LNCaP clone FGC (cell line): Measurements from ENCODE around the gene RHOXF1.
"Not testable (repeated sequence)": the region's sequence is repeated elsewhere in the genome, so short reads cannot be mapped to it uniquely, and the experiment has no call there.

Experiments
- DNase-seq: peaks from one replicate; pipeline ENCODE4 v3.0.0-alpha.2; 2011; ENCODE audit warnings: low read depth
- H3K4me3 ChIP-seq: 2 replicates; pipeline ENCODE4 v1.5.1; 2011; ENCODE audit warnings: mild to moderate bottlenecking, low read depth, low read length, control low read depth
- CTCF ChIP-seq: IDR thresholded peaks from 2 replicates; pipeline ENCODE4 v1.5.1; 2012; ENCODE audit warnings: mild to moderate bottlenecking; ENCODE audit not compliant: control insufficient read depth, insufficient read depth; ENCODE audit errors: extremely low read depth

RHOXF1 gene

DNA sequence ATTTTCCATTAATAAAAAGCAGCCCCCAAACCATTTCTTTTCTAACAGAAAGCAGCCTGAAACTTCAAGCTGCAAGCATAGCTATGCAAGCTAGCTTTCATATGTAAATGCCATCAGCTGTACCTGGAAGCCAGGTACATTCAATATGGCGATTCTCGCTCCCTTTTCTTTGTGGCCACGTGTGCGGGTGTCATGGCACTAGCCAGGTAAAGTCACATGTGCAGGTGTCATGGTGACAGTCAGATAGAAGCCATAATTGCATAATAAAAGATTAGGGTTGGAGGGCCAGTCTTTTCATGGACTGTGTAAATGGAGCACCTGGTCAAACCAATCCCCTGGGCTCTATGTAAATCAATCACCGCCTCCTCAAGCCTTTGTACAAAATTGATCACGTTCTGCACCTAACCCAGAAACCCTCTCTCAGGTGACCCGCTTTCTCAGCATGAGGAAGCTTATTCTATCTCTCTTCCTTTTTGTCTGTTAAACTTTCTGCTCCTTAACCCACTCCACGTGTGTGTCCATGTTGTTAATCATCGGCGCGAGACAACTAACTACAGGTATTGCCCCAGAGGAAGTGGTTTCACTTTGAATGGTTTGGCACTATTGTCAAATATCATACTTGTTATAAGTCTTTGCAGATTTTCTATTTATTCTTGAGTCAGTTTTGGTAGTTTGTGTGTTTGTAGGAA is 24.7 kb upstream of the RHOXF1 start:
- TF ChIP-seq CTCF: no peak
- H3K4me3 ChIP-seq: no peak overlapping the region
- no peak for DNase-seq

DNA sequence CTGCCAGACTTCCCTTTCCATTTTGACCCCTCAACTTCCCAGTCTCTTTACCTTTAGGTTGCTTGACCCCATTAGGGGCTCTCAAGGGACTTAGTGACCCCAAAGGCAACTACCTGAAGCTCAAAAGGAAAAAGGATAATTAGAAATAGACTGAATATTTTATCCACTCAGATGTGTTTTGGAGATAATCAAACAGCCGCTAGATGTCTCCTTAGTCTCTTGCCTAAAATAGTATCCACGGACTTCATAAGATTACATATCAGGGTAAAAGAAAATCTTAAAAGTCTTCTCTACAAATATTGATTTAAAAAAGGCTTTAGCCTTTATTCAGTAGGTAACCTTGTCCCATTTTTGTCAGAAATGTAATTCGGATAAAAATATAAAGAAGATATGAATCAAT is 21.7 kb upstream of the RHOXF1 start:
- no peak overlapping the region for H3K4me3 ChIP-seq
- no peak for TF ChIP-seq CTCF
- no peak for DNase-seq

DNA sequence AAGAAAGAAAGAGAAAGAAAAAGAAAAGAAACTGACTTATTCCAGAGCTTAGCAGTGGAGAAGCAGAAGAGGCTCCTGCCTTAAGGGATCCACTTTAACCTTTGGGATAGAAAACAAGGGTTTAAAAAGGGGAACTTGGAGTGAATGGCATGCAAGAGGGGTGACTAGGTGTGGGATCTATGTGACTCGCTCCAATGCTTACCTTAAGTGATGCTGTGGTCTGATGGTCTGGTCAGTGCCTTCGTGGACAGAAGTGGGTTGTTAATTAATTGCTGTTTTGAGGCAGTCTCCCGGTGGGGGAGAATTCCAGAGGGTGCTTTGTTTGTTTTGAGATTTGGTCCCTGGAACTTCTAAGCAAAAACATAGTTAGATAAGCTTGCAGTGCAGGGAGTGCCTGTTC is 21.1 kb upstream of the RHOXF1 start:
- no peak for DNase-seq
- H3K4me3 ChIP-seq: no peak overlapping the region
- no peak for TF ChIP-seq CTCF

DNA sequence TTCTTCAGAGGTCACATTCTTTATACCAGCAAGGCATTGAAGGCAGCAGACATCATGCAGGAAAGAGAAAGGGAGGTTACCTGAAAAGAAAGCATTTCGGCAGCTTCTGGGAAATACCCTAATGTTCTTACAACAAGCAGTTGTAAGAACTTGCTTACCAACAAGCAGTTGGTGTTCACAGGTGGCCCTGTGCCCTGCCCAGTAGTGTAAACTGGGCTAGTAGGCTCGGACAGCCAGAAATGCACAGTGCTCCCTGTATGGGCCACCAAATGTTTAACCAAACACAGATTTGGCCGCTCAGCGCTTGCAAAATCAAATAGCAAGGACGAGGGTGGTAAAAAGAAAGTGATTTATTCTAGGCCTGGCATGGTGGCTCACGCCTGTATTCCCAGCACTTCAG is 20.4 kb upstream of the RHOXF1 start:
- TF ChIP-seq CTCF: no peak
- H3K4me3 ChIP-seq: no peak overlapping the region
- no peak for DNase-seq

DNA sequence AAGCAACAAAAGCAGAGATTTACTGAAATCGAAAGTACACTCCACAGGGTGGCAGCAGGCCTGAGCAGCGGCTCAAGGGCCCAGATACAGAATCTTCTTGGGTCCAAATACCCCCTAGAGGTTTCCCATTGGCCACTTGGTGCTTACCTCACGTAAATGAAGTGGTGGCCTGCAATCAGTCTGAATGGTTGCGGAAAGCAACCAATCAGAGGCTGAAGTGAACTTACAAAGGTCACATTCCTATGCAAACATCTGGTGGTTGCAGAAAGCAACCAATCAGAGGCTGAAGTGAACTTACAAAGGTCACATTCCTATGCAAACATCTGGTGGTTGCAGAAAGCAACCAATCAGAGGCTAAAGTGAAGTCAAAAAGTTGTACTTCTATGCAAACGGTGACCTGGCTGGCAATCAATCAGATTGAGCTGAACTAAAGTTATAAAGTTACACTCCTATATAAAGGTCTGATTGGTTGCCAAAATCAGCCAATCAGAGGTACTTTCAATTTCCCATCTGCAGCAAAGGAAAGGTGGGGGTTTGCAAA is 12.7 kb upstream of the RHOXF1 start:
- not testable (repeated sequence) for DNase-seq, H3K4me3 ChIP-seq

DNA sequence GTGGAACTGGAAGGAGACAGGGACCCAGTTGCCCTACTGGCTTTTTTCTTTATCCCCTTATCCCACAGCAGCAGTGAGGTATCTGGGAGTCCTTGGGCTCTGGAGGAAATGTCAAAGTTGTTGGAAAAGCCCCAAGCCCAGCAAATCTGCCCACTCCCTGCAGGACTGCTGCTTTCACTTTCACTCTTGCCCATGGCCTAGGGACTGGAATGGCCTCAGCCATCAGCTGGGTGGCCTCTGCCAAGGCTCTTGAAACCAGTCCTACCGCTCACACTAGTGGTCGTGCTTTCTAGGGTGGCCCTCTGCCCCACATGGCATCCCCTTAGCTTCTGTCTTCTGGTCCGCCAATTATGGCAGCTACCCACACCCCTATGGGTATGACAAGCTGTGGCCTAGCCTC is 9.7 kb upstream of the RHOXF1 start:
- no peak overlapping the region for H3K4me3 ChIP-seq

GRCh38 chrX:120120223-120120622 is 4.5 kb upstream of the RHOXF1 start:
- TF ChIP-seq CTCF: no peak
- no peak overlapping the region for H3K4me3 ChIP-seq
- DNase-seq: no peak

More for the DNA sequence above, 9.7 kb upstream of the RHOXF1 start:
- DNase-seq: no peak
- no peak for TF ChIP-seq CTCF
